Endothelial cell of umbilical vein (primary cell): ENCODE results near the gene HOXB3. TPM values are rescaled to one million over a fixed set of nuclear protein-coding genes. Genes with fewer than 3 reads are reported as not detected.

Source experiments
- BruUV-seq: library from RNA; stranded (reverse); fragments of 400-500 nt; replicated peaks from 2 replicates; lab custom pipeline; 2021; lab: Mats Ljungman, UMichigan
- CTCF ChIA-PET: fragments of 300-600, 350-600 bp; sonication (Branson Sonifier 250); formaldehyde crosslinking; loops from one replicate; lab custom pipeline; 2021; ENCODE audit warnings: antibody characterized with exemption, inconsistent platforms; lab: Charles Lee
- POLR2A ChIA-PET: fragments of 300-600, 350-600 bp; sonication (Branson Sonifier 250); formaldehyde crosslinking; loops from one replicate; lab custom pipeline; 2021; ENCODE audit warnings: antibody characterized with exemption, inconsistent platforms; lab: Charles Lee
- DNase-seq: peaks from one replicate; pipeline ENCODE4 v3.0.0-alpha.2; 2011; ENCODE audit warnings: low read depth, low spot score
- FAIRE-seq: peaks from 2 replicates; lab custom pipeline; 2011; peaks lifted over from hg19 to GRCh38; lab: Jason Lieb, UNC
- H2AFZ ChIP-seq: 2 replicates; pipeline ENCODE4 v1.6.0; 2012; ENCODE audit warnings: low read depth, low read length, control low read depth, inconsistent platforms
- H3K27ac ChIP-seq: 2 replicates; pipeline ENCODE4 v1.5.1; 2011; ENCODE audit warnings: low read depth, mild to moderate bottlenecking, control low read depth, low read length, moderate library complexity; ENCODE audit not compliant: insufficient read depth
- H3K27me3 ChIP-seq, 2 experiments: 2 replicates each; pipeline versions ENCODE4 v1.6.0 to v1.6.1; 2011; ENCODE audit warnings: low read length in 2 of 2, mixed read lengths in 1 of 2; ENCODE audit not compliant: control insufficient read depth in 2 of 2, insufficient read depth in 2 of 2
- H3K36me3 ChIP-seq, 2 experiments: 2 replicates in 1 of 2; 3 replicates in 1 of 2; pipeline ENCODE4 v1.5.1; 2011; ENCODE audit warnings: low read length in 2 of 2, mild to moderate bottlenecking in 1 of 2, moderate library complexity in 1 of 2; ENCODE audit not compliant: control insufficient read depth in 2 of 2, insufficient read depth in 2 of 2; ENCODE audit errors: extremely low read depth in 1 of 2
- H3K4me1 ChIP-seq: 3 replicates; pipeline ENCODE4 v1.5.1; 2011; ENCODE audit warnings: mild to moderate bottlenecking, low read length; ENCODE audit not compliant: control insufficient read depth, insufficient read depth; ENCODE audit errors: extremely low read depth
- H3K4me2 ChIP-seq: 2 replicates; pipeline ENCODE4 v1.6.1; 2011; ENCODE audit warnings: low read length, control low read depth, mixed read lengths; ENCODE audit not compliant: insufficient read depth
- H3K4me3 ChIP-seq, 3 experiments: fragments of 200-600 bp in 1 of 3; sonication (generic), shearing (Covaris generic) in 1 of 3; replicated peaks in 1 of 3; 2 replicates each; pipeline ENCODE4 v1.5.1; 2011 to 2016; ENCODE audit warnings: control low read depth in 3 of 3, low read length in 3 of 3, mild to moderate bottlenecking in 2 of 3, inconsistent platforms in 1 of 3, low read depth in 1 of 3, moderate library complexity in 1 of 3; ENCODE audit not compliant: insufficient read depth in 1 of 3
- H3K79me2 ChIP-seq: 2 replicates; pipeline ENCODE4 v1.6.0; 2012; ENCODE audit warnings: low read length, inconsistent platforms; ENCODE audit not compliant: control insufficient read depth, insufficient read depth
- H3K9ac ChIP-seq: replicated peaks from 2 replicates; pipeline ENCODE3; 2011; ENCODE audit warnings: low read length, control low read depth; ENCODE audit not compliant: insufficient read depth; ENCODE audit errors: extremely low read depth
- H3K9me1 ChIP-seq: replicated peaks from 3 replicates; pipeline ENCODE4 v1.6.0; 2011; ENCODE audit warnings: mild to moderate bottlenecking, low read length; ENCODE audit not compliant: control insufficient read depth, insufficient read depth; ENCODE audit errors: extremely low read depth
- H3K9me3 ChIP-seq: replicated peaks from 2 replicates; pipeline ENCODE4 v1.5.1; 2012; ENCODE audit warnings: low read length, inconsistent platforms; ENCODE audit not compliant: control insufficient read depth, insufficient read depth
- H4K20me1 ChIP-seq: replicated peaks from 2 replicates; pipeline ENCODE3; 2011; ENCODE audit warnings: mild to moderate bottlenecking, low read length; ENCODE audit not compliant: control insufficient read depth, insufficient read depth; ENCODE audit errors: extremely low read depth
- EZH2 ChIP-seq: IDR thresholded peaks from 2 replicates; pipeline ENCODE4 v1.6.1; 2012; ENCODE audit warnings: borderline replicate concordance, low read depth, mild to moderate bottlenecking, moderate library complexity, low read length, inconsistent platforms; ENCODE audit not compliant: severe bottlenecking
- FOS ChIP-seq: IDR thresholded peaks from 2 replicates; pipeline ENCODE4 v1.6.1; 2011; ENCODE audit warnings: mild to moderate bottlenecking, low read length, moderate library complexity, borderline replicate concordance; ENCODE audit not compliant: insufficient read depth
- GATA2 ChIP-seq: IDR thresholded peaks from 2 replicates; pipeline ENCODE4 v1.7.0; 2011; ENCODE audit warnings: low read depth, mild to moderate bottlenecking, moderate library complexity, mixed read lengths, low read length; ENCODE audit not compliant: insufficient read length, insufficient read depth
- JUN ChIP-seq: IDR thresholded peaks from 2 replicates; pipeline ENCODE4 v1.6.1; 2011; ENCODE audit warnings: borderline replicate concordance, low read depth; ENCODE audit not compliant: insufficient read length, insufficient read depth
- MYC ChIP-seq: IDR thresholded peaks from one replicate; pipeline ENCODE4 v1.6.1; 2011; ENCODE audit warnings: mild to moderate bottlenecking, low read depth, low read length
- POLR2A ChIP-seq: IDR thresholded peaks from 2 replicates; pipeline ENCODE4 v1.6.1; 2012; ENCODE audit warnings: low read depth, mild to moderate bottlenecking, control low read depth, low read length
- POLR2AphosphoS5 ChIP-seq: IDR thresholded peaks from 2 replicates; pipeline ENCODE4 v1.6.1; 2012; ENCODE audit warnings: low read depth, mild to moderate bottlenecking, control low read depth, low read length, moderate library complexity; ENCODE audit not compliant: insufficient read depth
- dilution Hi-C: fragments of 300-500 bp; cut with MboI; formaldehyde crosslinking; loops from one replicate; pipeline ENCODE4 v1.15.0; 2019; ENCODE audit warnings: low sequenced_read_pairs; ENCODE audit not compliant: extremely low pct_ligation_motif_present
- intact Hi-C: fragments of 100-400 bp; cut with micrococcal nuclease; formaldehyde crosslinking; loops from one replicate; pipeline ENCODE4 v1.10.0; 2022
- polyA plus RNA-seq, 4 experiments: library from polyadenylated mRNA; depleted of rRNA in 3 of 4; stranded (reverse) in 3 of 4; unstranded in 1 of 4; fragments of >200 nt; gene quantifications; 2 replicates each; pipeline versions ENCODE4 v1.2.1 to v1.2.3, GENCODE V29; 2011 to 2012; ENCODE audit warnings: missing spikeins in 1 of 4
- total RNA-seq: library from RNA; stranded (reverse); gene quantifications from 2 replicates; pipeline ENCODE4 v1.2.3, GENCODE V29; 2021
- TF ChIP-seq, protein P1 (sequence below), 2 donors: IDR thresholded peaks; 1 replicate in 1 of 2; 2 replicates in 1 of 2; pipeline ENCODE4 v1.5.1; 2011; ENCODE audit warnings: low read length in 2 of 2, mild to moderate bottlenecking in 2 of 2, moderate library complexity in 2 of 2, control low read depth in 1 of 2, inconsistent platforms in 1 of 2, low read depth in 1 of 2; ENCODE audit not compliant: insufficient read depth in 1 of 2; ENCODE audit errors: extremely low read depth in 1 of 2

HOXB3 gene
- total and polyA plus RNA-seq, 2 donors (not counting 3 experiments of a cell fraction or from before 2014, with no cell fraction given): 29.6 to 56.6 TPM

DNA sequence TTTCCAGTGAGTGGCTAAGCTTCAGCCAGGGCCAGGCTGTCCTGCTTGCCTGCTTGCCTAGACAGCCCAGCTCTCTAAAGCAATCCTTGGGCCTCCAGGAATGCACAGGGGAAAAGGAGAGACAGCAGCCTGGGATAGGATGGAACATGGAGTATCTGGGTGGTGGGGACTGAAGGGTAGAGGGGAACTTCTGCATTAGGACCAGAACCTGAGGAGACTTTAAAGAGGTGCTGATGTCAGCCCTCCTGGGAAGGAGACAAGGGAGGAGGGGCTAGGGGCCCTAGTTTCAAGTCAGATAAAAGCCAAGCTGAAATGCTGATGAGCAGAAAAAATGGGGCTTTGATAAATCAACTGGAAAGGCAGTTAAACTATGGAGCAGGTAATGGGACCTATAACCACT, 19.0 kb upstream of the HOXB3 start:
- Histone ChIP-seq H3K27me3 (no peaks in the 10 kb centered on the region), H3K4me1 (peaks cover 33% of the 10 kb centered on the region), H3K9ac (no peak overlapping the region), H3K27ac (no peak overlapping the region), H3K4me3 (no peak overlapping the region), H3K9me3 (no peaks in the 10 kb centered on the region), H3K9me1 (no peaks in the 10 kb centered on the region), H3K36me3 (no peaks in the 10 kb centered on the region), H2AFZ (no peak overlapping the region), H4K20me1 (no peaks in the 10 kb centered on the region), H3K79me2 (peaks cover 26% of the 10 kb centered on the region), H3K4me2 (peak overlapping the region; percentile 85)
- FAIRE-seq: no peak
- dilution Hi-C loops: no loop called here
- no peak for DNase-seq
- CTCF ChIA-PET: interaction anchor here (0.9 to 1.3 kb wide), 6 partner anchors 8 to 301 kb away, joined by 3 read pairs; no protein-coding TSS in a partner anchor
- POLR2A ChIA-PET: interaction anchor here (1.5 kb wide), 1 partner anchor 39 kb away, joined by 3 read pairs; no protein-coding TSS in a partner anchor
- intact Hi-C loops: no loop called here
- BruUV-seq: no TSS peak
- TF ChIP-seq GATA2 (no peak), MYC (no peak), POLR2A (no peak), POLR2AphosphoS5 (no peak), FOS (no peak), EZH2 (no peak), JUN (no peak)
- TF ChIP-seq, protein P1, sequence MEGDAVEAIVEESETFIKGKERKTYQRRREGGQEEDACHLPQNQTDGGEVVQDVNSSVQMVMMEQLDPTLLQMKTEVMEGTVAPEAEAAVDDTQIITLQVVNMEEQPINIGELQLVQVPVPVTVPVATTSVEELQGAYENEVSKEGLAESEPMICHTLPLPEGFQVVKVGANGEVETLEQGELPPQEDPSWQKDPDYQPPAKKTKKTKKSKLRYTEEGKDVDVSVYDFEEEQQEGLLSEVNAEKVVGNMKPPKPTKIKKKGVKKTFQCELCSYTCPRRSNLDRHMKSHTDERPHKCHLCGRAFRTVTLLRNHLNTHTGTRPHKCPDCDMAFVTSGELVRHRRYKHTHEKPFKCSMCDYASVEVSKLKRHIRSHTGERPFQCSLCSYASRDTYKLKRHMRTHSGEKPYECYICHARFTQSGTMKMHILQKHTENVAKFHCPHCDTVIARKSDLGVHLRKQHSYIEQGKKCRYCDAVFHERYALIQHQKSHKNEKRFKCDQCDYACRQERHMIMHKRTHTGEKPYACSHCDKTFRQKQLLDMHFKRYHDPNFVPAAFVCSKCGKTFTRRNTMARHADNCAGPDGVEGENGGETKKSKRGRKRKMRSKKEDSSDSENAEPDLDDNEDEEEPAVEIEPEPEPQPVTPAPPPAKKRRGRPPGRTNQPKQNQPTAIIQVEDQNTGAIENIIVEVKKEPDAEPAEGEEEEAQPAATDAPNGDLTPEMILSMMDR (IDR thresholded peaks at IDR 0.05; ENCODE audit: extremely low read depth in 1 of 2, insufficient read depth in 1 of 2, low read depth in 1 of 2, low read length in 2 of 2): no peak
